Keratinocyte (primary cell): Measurements from ENCODE around the gene HMCN2. TPM values are rescaled to one million over a fixed set of nuclear protein-coding genes. Genes with fewer than 3 reads are reported as not detected.

Experiments
- DNase-seq: peaks from one replicate; pipeline ENCODE4 v3.0.0-alpha.2; 2011; ENCODE audit warnings: low read depth, missing footprints, low spot score
- FAIRE-seq: peaks from 2 replicates; lab custom pipeline; 2011; peaks lifted over from hg19 to GRCh38; lab: Jason Lieb, UNC
- H2AFZ ChIP-seq: 2 replicates; pipeline ENCODE4 v1.6.0; 2012; ENCODE audit warnings: low read length, control low read depth, inconsistent platforms; ENCODE audit not compliant: control insufficient read depth
- H3K27ac ChIP-seq: 2 replicates; pipeline ENCODE4 v1.5.1; 2011; ENCODE audit warnings: low read length; ENCODE audit not compliant: control insufficient read depth, insufficient read depth
- H3K27me3 ChIP-seq: 3 replicates; pipeline ENCODE4 v1.6.0; 2011; ENCODE audit warnings: low read length; ENCODE audit not compliant: control insufficient read depth, insufficient read depth; ENCODE audit errors: extremely low read depth
- H3K36me3 ChIP-seq, 2 experiments: 2 replicates in 1 of 2; 3 replicates in 1 of 2; pipeline ENCODE4 v1.5.1; 2011; ENCODE audit warnings: low read length in 2 of 2, mild to moderate bottlenecking in 1 of 2; ENCODE audit not compliant: control insufficient read depth in 2 of 2, insufficient read depth in 2 of 2; ENCODE audit errors: extremely low read depth in 1 of 2
- H3K4me1 ChIP-seq: 3 replicates; pipeline ENCODE4 v1.5.1; 2011; ENCODE audit warnings: low read length; ENCODE audit not compliant: control insufficient read depth, insufficient read depth; ENCODE audit errors: extremely low read depth
- H3K4me2 ChIP-seq: 3 replicates; pipeline ENCODE4 v1.6.0; 2011; ENCODE audit warnings: low read depth, low read length; ENCODE audit not compliant: control insufficient read depth, insufficient read depth; ENCODE audit errors: extremely low read depth
- H3K4me3 ChIP-seq, 3 experiments: fragments of 200-600 bp in 1 of 3; sonication (generic) in 1 of 3; 2 replicates in 2 of 3; 3 replicates in 1 of 3; pipeline ENCODE4 v1.5.1; 2011 to 2016; ENCODE audit warnings: low read length in 3 of 3, mild to moderate bottlenecking in 3 of 3, control low read depth in 2 of 3, inconsistent platforms in 1 of 3, low read depth in 1 of 3, mixed read lengths in 1 of 3, mixed run types in 1 of 3, moderate library complexity in 1 of 3; ENCODE audit not compliant: control insufficient read depth in 2 of 3, insufficient read depth in 2 of 3; ENCODE audit errors: extremely low read depth in 1 of 3
- H3K79me2 ChIP-seq: 2 replicates; pipeline ENCODE4 v1.6.0; 2012; ENCODE audit warnings: low read length; ENCODE audit not compliant: control insufficient read depth, insufficient read depth
- H3K9ac ChIP-seq: 3 replicates; pipeline ENCODE4 v1.6.0; 2011; ENCODE audit warnings: low read length; ENCODE audit not compliant: control insufficient read depth, insufficient read depth; ENCODE audit errors: extremely low read depth
- H3K9me1 ChIP-seq: 3 replicates; pipeline ENCODE4 v1.6.0; 2011; ENCODE audit warnings: low read length; ENCODE audit not compliant: control insufficient read depth, insufficient read depth; ENCODE audit errors: extremely low read depth
- H3K9me3 ChIP-seq: 2 replicates; pipeline ENCODE4 v1.5.1; 2012; ENCODE audit warnings: low read depth, low read length; ENCODE audit not compliant: control insufficient read depth
- H4K20me1 ChIP-seq: 3 replicates; pipeline ENCODE4 v1.6.0; 2011; ENCODE audit warnings: low read length; ENCODE audit not compliant: control insufficient read depth, insufficient read depth; ENCODE audit errors: extremely low read depth
- CTCF ChIP-seq, 3 experiments: IDR thresholded peaks in 1 of 3; conservative IDR thresholded peaks in 1 of 3; optimal IDR thresholded peaks in 1 of 3; 2 replicates in 2 of 3; 3 replicates in 1 of 3; pipeline versions ENCODE3 to v1.5.1; 2011; ENCODE audit warnings: low read length in 3 of 3, mild to moderate bottlenecking in 3 of 3, moderate library complexity in 2 of 3, control low read depth in 1 of 3, inconsistent platforms in 1 of 3; ENCODE audit not compliant: insufficient read depth in 2 of 3; ENCODE audit errors: extremely low read depth in 1 of 3
- EZH2 ChIP-seq: IDR thresholded peaks from one replicate; pipeline ENCODE4 v1.6.1; 2012; ENCODE audit warnings: inconsistent platforms, mild to moderate bottlenecking, low read length, moderate library complexity
- dilution Hi-C: fragments of 300-500 bp; cut with MboI; formaldehyde crosslinking; loops from one replicate; pipeline ENCODE4 v1.7.0; 2020; ENCODE audit warnings: low sequenced_read_pairs; ENCODE audit not compliant: extremely low pct_ligation_motif_present
- polyA plus RNA-seq, 5 experiments: library from polyadenylated mRNA; depleted of rRNA in 3 of 5; stranded (reverse) in 3 of 5; stranded (forward) in 1 of 5; unstranded in 1 of 5; fragments of >200 nt; gene quantifications; 1 replicate in 1 of 5; 2 replicates in 3 of 5; 3 replicates in 1 of 5; pipeline versions ENCODE4 v1.2.1 to v1.2.3, GENCODE V29; 2011 to 2012; ENCODE audit warnings: missing spikeins in 2 of 5, low read depth in 1 of 5, low replicate concordance in 1 of 5

HMCN2 gene
- polyA plus RNA-seq, 1 donor (not counting 4 experiments of a cell fraction or from before 2014, with no cell fraction given): not detected

DNA sequence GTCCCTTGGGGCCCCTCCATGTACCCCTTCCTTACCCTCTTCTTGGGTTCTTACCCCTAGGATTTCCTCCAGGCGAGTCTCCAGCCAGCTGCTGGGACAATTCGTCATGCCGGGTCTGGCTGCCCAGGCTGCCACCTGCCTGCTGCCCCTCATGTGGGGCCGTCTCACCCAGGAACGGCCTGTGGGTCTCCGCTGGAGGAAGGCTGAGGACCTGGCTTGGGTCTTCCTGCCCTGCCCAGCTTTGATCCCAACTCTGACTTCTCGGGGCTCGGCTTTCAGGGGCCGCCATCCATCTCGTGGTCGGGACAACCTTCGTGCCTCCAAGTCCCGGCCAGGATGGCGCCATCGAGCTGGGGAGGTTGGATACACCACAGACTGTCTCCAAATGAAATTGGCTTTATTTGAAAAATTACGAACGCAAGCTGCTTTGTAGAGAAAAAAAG lies 38.1 kb downstream of the HMCN2 start:
- no peak for FAIRE-seq

GRCh38 chr9:130304116-130304515 lies 38.6 kb downstream of the HMCN2 start:
- FAIRE-seq: no peak

More for the DNA sequence above, 38.1 kb downstream of the HMCN2 start:
- Histone ChIP-seq H3K4me1 (no peaks in the 10 kb centered on the region), H3K79me2 (no peaks in the 10 kb centered on the region), H3K9me3 (no peaks in the 10 kb centered on the region), H3K27me3 (peaks cover 4% of the 10 kb centered on the region), H3K36me3 (no peaks in the 10 kb centered on the region), H3K9me1 (no peaks in the 10 kb centered on the region), H3K9ac (no peak overlapping the region), H3K27ac (no peak overlapping the region), H3K4me2 (no peak overlapping the region), H4K20me1 (no peaks in the 10 kb centered on the region), H2AFZ (no peak overlapping the region), H3K4me3 (no peak overlapping the region)
- dilution Hi-C loops: no loop called here
- DNase-seq: no peak
- no peak for TF ChIP-seq CTCF (optimal IDR thresholded peaks at IDR 0.05 in 1 of 3, IDR thresholded peaks at IDR 0.05 in 1 of 3, conservative IDR thresholded peaks at IDR 0.05 in 1 of 3; ENCODE audit: extremely low read depth in 1 of 3, insufficient read depth in 2 of 3, low read length in 3 of 3)
- TF ChIP-seq EZH2: no peak

More at GRCh38 chr9:130304116-130304515, 38.6 kb downstream of the HMCN2 start:
- Histone ChIP-seq H3K4me2 (no peak overlapping the region), H3K4me3 (no peak overlapping the region), H2AFZ (no peak overlapping the region), H3K9me3 (no peaks in the 10 kb centered on the region), H4K20me1 (no peaks in the 10 kb centered on the region), H3K4me1 (no peaks in the 10 kb centered on the region), H3K9ac (no peak overlapping the region), H3K36me3 (no peaks in the 10 kb centered on the region), H3K79me2 (no peaks in the 10 kb centered on the region), H3K27ac (no peak overlapping the region), H3K9me1 (no peaks in the 10 kb centered on the region), H3K27me3 (peaks cover 4% of the 10 kb centered on the region)
- no peak for DNase-seq
- dilution Hi-C loops: no loop called here
- no peak for TF ChIP-seq CTCF (optimal IDR thresholded peaks at IDR 0.05 in 1 of 3, IDR thresholded peaks at IDR 0.05 in 1 of 3, conservative IDR thresholded peaks at IDR 0.05 in 1 of 3; ENCODE audit: extremely low read depth in 1 of 3, insufficient read depth in 2 of 3, low read length in 3 of 3)
- no peak for TF ChIP-seq EZH2
